Gastrocnemius medialis (tissue), 4 donors: Measurements from ENCODE around the gene TECR. TPM values are rescaled to one million over a fixed set of nuclear protein-coding genes. Genes with fewer than 3 reads are reported as not detected.
"Not testable (repeated sequence)": the region's sequence is repeated elsewhere in the genome, so short reads cannot be mapped to it uniquely, and the experiment has no call there.

Experiments
- ATAC-seq, 2 donors: fragments of 150-250 bp; one replicate each; pipeline ENCODE4 v1.9.1; 2016
- DNase-seq, 2 donors: peaks; one replicate each; pipeline ENCODE4 v3.0.0-alpha.2; 2019
- H3K27ac ChIP-seq, 4 donors: fragments of 200-600 bp; sonication (generic); 1 replicate in 1 of 4; 2 replicates in 3 of 4; pipeline ENCODE4 v1.5.1; 2016 to 2018; ENCODE audit warnings: mild to moderate bottlenecking in 2 of 4, moderate library complexity in 1 of 4
- H3K27me3 ChIP-seq, 3 donors: fragments of 200-600 bp; sonication (generic) in 2 of 3; 1 replicate in 1 of 3; 2 replicates in 2 of 3; pipeline versions ENCODE4 v1.5.1 to v1.6.0; 2016 to 2019; ENCODE audit warnings: mild to moderate bottlenecking in 1 of 3, moderate library complexity in 1 of 3
- H3K36me3 ChIP-seq, 2 donors: fragments of 200-600 bp; sonication (generic) in 1 of 2; one replicate each; pipeline ENCODE4 v1.5.1; 2017 to 2018
- H3K4me1 ChIP-seq, 2 donors: fragments of 200-600 bp; sonication (generic) in 1 of 2; one replicate each; pipeline ENCODE4 v1.5.1; 2016 to 2017; ENCODE audit warnings: mild to moderate bottlenecking in 2 of 2
- H3K4me3 ChIP-seq, 4 donors: fragments of 200-600 bp; sonication (generic) in 3 of 4; 1 replicate in 1 of 4; 2 replicates in 3 of 4; pipeline ENCODE4 v1.5.1; 2016 to 2019; ENCODE audit warnings: mild to moderate bottlenecking in 2 of 4
- H3K9me3 ChIP-seq, 3 donors: fragments of 200-600 bp; sonication (generic) in 2 of 3; 1 replicate in 1 of 3; 2 replicates in 2 of 3; pipeline ENCODE4 v1.5.1; 2016 to 2019
- CTCF ChIP-seq, 5 experiments: fragments of 450-650 bp in 3 of 5; fragments of 200-600 bp in 2 of 5; sonication (generic) in 2 of 5; IDR thresholded peaks in 4 of 5; conservative IDR thresholded peaks in 1 of 5; 1 replicate in 4 of 5; 2 replicates in 1 of 5; pipeline ENCODE4 v1.5.1; 2016 to 2019; ENCODE audit warnings: antibody characterized with exemption in 5 of 5, mild to moderate bottlenecking in 3 of 5, moderate library complexity in 3 of 5
- POLR2A ChIP-seq, 2 donors: fragments of 450-650 bp; IDR thresholded peaks; one replicate each; pipeline ENCODE4 v1.6.1; 2017; ENCODE audit warnings: antibody characterized with exemption in 2 of 2, mild to moderate bottlenecking in 2 of 2, moderate library complexity in 2 of 2
- in situ Hi-C, 4 donors: fragments of 200-750 bp; cut with MboI; loops; one replicate each; pipeline versions ENCODE4 v1.15.0 to v1.8.0; 2017; ENCODE audit warnings: low sequenced_read_pairs in 4 of 4
- intact Hi-C: fragments of 100-400 bp; cut with DNase I; formaldehyde crosslinking; loops from one replicate; pipeline ENCODE4 v1.15.1; 2023; ENCODE audit warnings: low total_unique reads
- total RNA-seq, 4 donors: library from RNA; depleted of rRNA; stranded (reverse); fragments of >200 nt; gene quantifications; one replicate each; pipeline versions ENCODE4 v1.1.0 to v1.2.3, GENCODE V29; 2016

Gene TECR
- total RNA-seq, 4 donors from 2014 or later = 56.2 to 155 (median 113) TPM

- Histone ChIP-seq H3K27me3 (peaks cover 0 to 3% (median 0%) of the 10 kb centered on the region in 3 donors), H3K4me1 (no peaks in the 10 kb centered on the region), H3K4me3 (no peak overlapping the region), H3K27ac (no peak overlapping the region), H3K36me3 (no peaks in the 10 kb centered on the region), H3K9me3 (no peaks in the 10 kb centered on the region)
- ATAC-seq (no peak), DNase-seq (no peak)
- intact Hi-C loops = no loop called here
- in situ Hi-C loops = no loop called here
- TF ChIP-seq CTCF (IDR thresholded peaks at IDR 0.05 in 4 of 5, conservative IDR thresholded peaks at IDR 0.05 in 1 of 5) = no peak
- no peak for TF ChIP-seq POLR2A (IDR thresholded peaks at IDR 0.05)
Observed at GRCh38 chr19:14595558-14595957, 66.2 kb downstream of the TECR start.

- in situ Hi-C loops = no loop called here
- Histone ChIP-seq H3K27me3 (no peaks in the 10 kb centered on the region), H3K4me1 (no peaks in the 10 kb centered on the region), H3K4me3 (no peak overlapping the region), H3K27ac (no peak overlapping the region), H3K9me3 (no peaks in the 10 kb centered on the region), H3K36me3 (no peaks in the 10 kb centered on the region)
- DNase-seq (no peak), ATAC-seq (no peak)
- intact Hi-C loops = no loop called here
- TF ChIP-seq POLR2A (IDR thresholded peaks at IDR 0.05) (no peak), CTCF (IDR thresholded peaks at IDR 0.05 in 4 of 5, conservative IDR thresholded peaks at IDR 0.05 in 1 of 5) (no peak)
Observed at GRCh38 chr19:14599548-14600147, 70.3 kb downstream of the TECR start.

GRCh38 chr19:14603990-14604387, 74.6 kb downstream of the TECR start:
- intact Hi-C loops = no loop called here
- H3K9me3 ChIP-seq = no peaks in the 10 kb centered on the region
- H3K4me1 ChIP-seq = no peaks in the 10 kb centered on the region
- H3K27ac ChIP-seq = no peak overlapping the region
- H3K4me3 ChIP-seq = no peak overlapping the region
- H3K36me3 ChIP-seq = no peaks in the 10 kb centered on the region
- H3K27me3 ChIP-seq = no peaks in the 10 kb centered on the region
- ATAC-seq = no peak
- no peak for DNase-seq
- TF ChIP-seq POLR2A (IDR thresholded peaks at IDR 0.05) (no peak), CTCF (IDR thresholded peaks at IDR 0.05 in 4 of 5, conservative IDR thresholded peaks at IDR 0.05 in 1 of 5) (no peak)
- in situ Hi-C loops = no loop called here

- in situ Hi-C loops = no loop called here
- Histone ChIP-seq H3K27me3 (no peaks in the 10 kb centered on the region), H3K4me1 (no peaks in the 10 kb centered on the region), H3K36me3 (no peaks in the 10 kb centered on the region), H3K9me3 (no peaks in the 10 kb centered on the region), H3K27ac (no peak overlapping the region), H3K4me3 (no peak overlapping the region)
- intact Hi-C loops = no loop called here
- no peak for TF ChIP-seq CTCF (IDR thresholded peaks at IDR 0.05 in 4 of 5, conservative IDR thresholded peaks at IDR 0.05 in 1 of 5)
- TF ChIP-seq POLR2A (IDR thresholded peaks at IDR 0.05) = no peak
- ATAC-seq (no peak), DNase-seq (no peak)
Observed at GRCh38 chr19:14606627-14607026, 77.2 kb downstream of the TECR start.

- Histone ChIP-seq H3K4me1 (no peaks in the 10 kb centered on the region), H3K4me3 (no peak overlapping the region), H3K27ac (no peak overlapping the region), H3K27me3 (no peaks in the 10 kb centered on the region), H3K36me3 (no peaks in the 10 kb centered on the region), H3K9me3 (no peaks in the 10 kb centered on the region)
- DNase-seq (no peak), ATAC-seq (no peak)
- TF ChIP-seq POLR2A (IDR thresholded peaks at IDR 0.05) = no peak
- no peak for TF ChIP-seq CTCF (IDR thresholded peaks at IDR 0.05 in 4 of 5, conservative IDR thresholded peaks at IDR 0.05 in 1 of 5)
- intact Hi-C loops (no loop called here), in situ Hi-C loops (no loop called here)
Observed at GRCh38 chr19:14611051-14611450, 81.7 kb downstream of the TECR start.

- ATAC-seq, intact Hi-C loops, H3K9me3 ChIP-seq, in situ Hi-C loops, H3K4me1 ChIP-seq, DNase-seq, H3K36me3 ChIP-seq, H3K27me3 ChIP-seq, H3K27ac ChIP-seq, H3K4me3 ChIP-seq: not testable (repeated sequence)
Observed at GRCh38 chr19:14612242-14612641, 82.8 kb downstream of the TECR start.
